Measurements from ENCODE around the gene TRPM7. TPM values are rescaled to one million over a fixed set of nuclear protein-coding genes. Genes with fewer than 3 reads are reported as not detected.
A peak's percentile ranks its signal among the peaks of the same experiment; 100 is the strongest.

The TRPM7 gene
- total and polyA plus RNA-seq, 2 of the 13 experiments (the other 11 are each of a cell fraction or from before 2014, with no cell fraction given), result 11.0 to 36.0 TPM

DNA sequence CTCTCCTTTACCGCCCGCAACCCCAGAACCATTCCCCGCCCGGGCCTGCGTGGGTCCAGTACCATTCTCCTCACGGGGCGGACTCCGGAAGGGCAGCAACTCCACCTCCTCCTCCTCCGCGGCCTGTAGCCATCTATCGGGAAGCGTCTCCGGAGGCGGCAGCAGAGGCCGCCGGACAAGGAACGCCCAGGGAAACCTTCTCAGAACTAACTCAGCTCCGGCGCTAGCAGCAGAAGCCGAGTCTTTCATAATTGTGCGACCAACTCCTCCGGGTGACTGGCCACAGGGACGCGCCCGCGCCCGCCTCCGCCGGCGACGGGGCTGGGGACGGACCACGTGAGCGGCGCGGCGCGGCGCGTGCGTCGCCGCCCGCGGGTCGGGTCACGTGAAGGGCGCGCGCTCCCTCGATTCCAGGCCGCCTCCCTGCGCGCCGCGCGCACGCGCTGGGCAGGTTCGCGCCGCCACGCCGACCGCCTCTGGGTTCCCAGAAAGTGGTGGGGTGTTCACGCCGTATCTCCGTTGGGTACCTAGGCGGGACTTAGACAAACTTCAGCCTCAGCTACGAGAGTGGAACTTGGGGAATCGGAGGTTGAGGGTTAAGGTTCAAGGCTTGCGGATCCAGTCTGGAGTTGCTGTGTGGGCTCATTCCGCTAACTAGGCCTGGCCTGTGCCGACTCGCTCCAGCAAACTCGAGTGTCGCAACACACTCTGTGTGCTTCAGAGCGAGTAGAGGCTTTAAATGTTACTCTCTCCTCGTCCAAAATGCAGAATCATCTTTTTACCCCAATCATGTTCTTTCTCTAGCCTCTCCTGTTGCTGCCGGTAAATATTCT lies at the start of gene TRPM7 (continued):
- TF ChIP-seq, protein P1, sequence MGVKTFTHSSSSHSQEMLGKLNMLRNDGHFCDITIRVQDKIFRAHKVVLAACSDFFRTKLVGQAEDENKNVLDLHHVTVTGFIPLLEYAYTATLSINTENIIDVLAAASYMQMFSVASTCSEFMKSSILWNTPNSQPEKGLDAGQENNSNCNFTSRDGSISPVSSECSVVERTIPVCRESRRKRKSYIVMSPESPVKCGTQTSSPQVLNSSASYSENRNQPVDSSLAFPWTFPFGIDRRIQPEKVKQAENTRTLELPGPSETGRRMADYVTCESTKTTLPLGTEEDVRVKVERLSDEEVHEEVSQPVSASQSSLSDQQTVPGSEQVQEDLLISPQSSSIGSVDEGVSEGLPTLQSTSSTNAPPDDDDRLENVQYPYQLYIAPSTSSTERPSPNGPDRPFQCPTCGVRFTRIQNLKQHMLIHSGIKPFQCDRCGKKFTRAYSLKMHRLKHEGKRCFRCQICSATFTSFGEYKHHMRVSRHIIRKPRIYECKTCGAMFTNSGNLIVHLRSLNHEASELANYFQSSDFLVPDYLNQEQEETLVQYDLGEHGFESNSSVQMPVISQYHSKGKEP (CRISPR knock-in tag; IDR thresholded peaks at IDR 0.05), result no peak
- TF ChIP-seq TSC22D2 (CRISPR knock-in tag; IDR thresholded peaks at IDR 0.05; ENCODE audit: borderline replicate concordance) (no peak), ZNF430 (CRISPR knock-in tag; IDR thresholded peaks at IDR 0.05) (peak; percentile 92), ZNF746 (CRISPR knock-in tag; IDR thresholded peaks at IDR 0.05) (peak; percentile 61; the same call in 1 of the 2 replicates), FOXJ3 (CRISPR knock-in tag; IDR thresholded peaks at IDR 0.05; ENCODE audit: borderline replicate concordance) (0 out of 2 replicates have a peak, but pooled peaks have one; percentile 9), ZSCAN20 (CRISPR knock-in tag; IDR thresholded peaks at IDR 0.05; ENCODE audit: borderline replicate concordance) (no peak; the same call in 1 of the 2 replicates), ZBTB20 (CRISPR knock-in tag; IDR thresholded peaks at IDR 0.05; ENCODE audit: borderline replicate concordance, low read depth) (0 out of 2 replicates have a peak, but pooled peaks have one; percentile 2), NR2F1 (CRISPR knock-in tag; IDR thresholded peaks at IDR 0.05) (0 out of 4 replicates have a peak, but pooled peaks of 1 of the 2 experiments have one; percentile 37), ZNF367 (CRISPR knock-in tag; IDR thresholded peaks at IDR 0.05; ENCODE audit: borderline replicate concordance) (no peak), MTF1 (CRISPR knock-in tag; IDR thresholded peaks at IDR 0.05) (no peak)
- TF ChIP-seq, protein P2, sequence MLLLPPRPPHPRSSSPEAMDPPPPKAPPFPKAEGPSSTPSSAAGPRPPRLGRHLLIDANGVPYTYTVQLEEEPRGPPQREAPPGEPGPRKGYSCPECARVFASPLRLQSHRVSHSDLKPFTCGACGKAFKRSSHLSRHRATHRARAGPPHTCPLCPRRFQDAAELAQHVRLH (CRISPR knock-in tag; IDR thresholded peaks at IDR 0.05; ENCODE audit: borderline replicate concordance, low read depth), result no peak; the same call in 1 of the 2 replicates
- TF ChIP-seq, protein P3, sequence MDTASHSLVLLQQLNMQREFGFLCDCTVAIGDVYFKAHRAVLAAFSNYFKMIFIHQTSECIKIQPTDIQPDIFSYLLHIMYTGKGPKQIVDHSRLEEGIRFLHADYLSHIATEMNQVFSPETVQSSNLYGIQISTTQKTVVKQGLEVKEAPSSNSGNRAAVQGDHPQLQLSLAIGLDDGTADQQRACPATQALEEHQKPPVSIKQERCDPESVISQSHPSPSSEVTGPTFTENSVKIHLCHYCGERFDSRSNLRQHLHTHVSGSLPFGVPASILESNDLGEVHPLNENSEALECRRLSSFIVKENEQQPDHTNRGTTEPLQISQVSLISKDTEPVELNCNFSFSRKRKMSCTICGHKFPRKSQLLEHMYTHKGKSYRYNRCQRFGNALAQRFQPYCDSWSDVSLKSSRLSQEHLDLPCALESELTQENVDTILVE (CRISPR knock-in tag; IDR thresholded peaks at IDR 0.05), result peak; percentile 14; the same call in 1 of the 2 replicates
